HCT116 (cell line): Measurements from ENCODE around the gene HCLS1. TPM values are rescaled to one million over a fixed set of nuclear protein-coding genes. Genes with fewer than 3 reads are reported as not detected.

Experiments used
- ATAC-seq: fragments of 200-7000 bp; cut with Tn5 transposase; 2 replicates; pipeline ENCODE4 v1.9.1; 2020; ENCODE audit warnings: mild to moderate bottlenecking, moderate library complexity
- BruUV-seq: library from RNA; stranded (reverse); fragments of 400-500 nt; replicated peaks from 2 replicates; lab custom pipeline; 2021; lab: Mats Ljungman, UMichigan
- CTCF ChIA-PET: fragments of 300-600 bp; sonication (Branson Sonifier 250); formaldehyde crosslinking; loops from one replicate; lab custom pipeline; 2021; ENCODE audit warnings: antibody characterized with exemption; lab: Charles Lee
- POLR2A ChIA-PET: fragments of 300-600, 350-600 bp; sonication (Branson Sonifier 250); formaldehyde crosslinking; loops from one replicate; lab custom pipeline; 2021; ENCODE audit warnings: antibody characterized with exemption; lab: Charles Lee
- RAD21 ChIA-PET, 2 experiments: fragments of 300-600 bp; sonication (Branson Sonifier 250); formaldehyde crosslinking; loops; one replicate each; lab custom pipeline; 2023; ENCODE audit warnings: low total read pairs in 2 of 2; ENCODE audit not compliant: uncharacterized antibody in 2 of 2, unreplicated experiment in 2 of 2, low non-redundant PET in 1 of 2; lab: Charles Lee
- DNase-seq: peaks from one replicate; pipeline ENCODE4 v3.0.0-alpha.2; 2010; ENCODE audit warnings: low read depth, low spot score
- H2AFZ ChIP-seq: fragments of 200-600 bp; shearing (Covaris generic), sonication (generic); 2 replicates; pipeline ENCODE4 v1.6.1; 2017; ENCODE audit warnings: low read depth, mixed run types, mixed read lengths, antibody characterized with exemption, low read length; ENCODE audit not compliant: poor library complexity, severe bottlenecking
- H3K27ac ChIP-seq: 2 replicates; pipeline ENCODE4 v1.5.1; 2012; ENCODE audit warnings: low read depth, low read length
- H3K27me3 ChIP-seq: fragments of 200-600 bp; sonication (generic); 2 replicates; pipeline ENCODE4 v1.6.1; 2016; ENCODE audit warnings: mixed run types, low read length, mixed read lengths; ENCODE audit not compliant: insufficient read depth
- H3K36me3 ChIP-seq, 2 experiments: fragments of 200-500 bp in 1 of 2; fragments of 200-600 bp in 1 of 2; sonication (Bioruptor generic) in 1 of 2; sonication (generic) in 1 of 2; 2 replicates each; pipeline versions ENCODE4 v1.5.1 to v1.6.1; 2014 to 2016; ENCODE audit warnings: low read length in 2 of 2, inconsistent platforms in 1 of 2, mixed read lengths in 1 of 2, mixed run types in 1 of 2; ENCODE audit not compliant: insufficient read depth in 2 of 2, control insufficient read depth in 1 of 2
- H3K4me1 ChIP-seq, 2 experiments: fragments of 200-600 bp in 1 of 2; sonication (generic) in 1 of 2; 2 replicates each; pipeline versions ENCODE4 v1.5.1 to v1.6.1; 2012 to 2017; ENCODE audit warnings: low read length in 2 of 2, inconsistent platforms in 1 of 2, mild to moderate bottlenecking in 1 of 2, mixed read lengths in 1 of 2, mixed run types in 1 of 2, moderate library complexity in 1 of 2; ENCODE audit not compliant: insufficient read depth in 2 of 2, control insufficient read depth in 1 of 2
- H3K4me2 ChIP-seq: fragments of 200-600 bp; sonication (generic); 2 replicates; pipeline ENCODE4 v1.6.1; 2017; ENCODE audit warnings: mixed run types, low read length, mixed read lengths
- H3K4me3 ChIP-seq, 2 experiments: fragments of 200-600 bp in 1 of 2; sonication (generic) in 1 of 2; replicated peaks in 1 of 2; 2 replicates each; pipeline ENCODE4 v1.5.1; 2011 to 2016; ENCODE audit warnings: low read length in 2 of 2, control low read depth in 1 of 2, low read depth in 1 of 2, mild to moderate bottlenecking in 1 of 2, mixed read lengths in 1 of 2, mixed run types in 1 of 2
- H3K79me2 ChIP-seq: fragments of 200-600 bp; sonication (generic); 2 replicates; pipeline ENCODE4 v1.6.1; 2017; ENCODE audit warnings: mild to moderate bottlenecking, mixed run types, low read length, moderate library complexity, mixed read lengths; ENCODE audit not compliant: insufficient read depth
- H3K9ac ChIP-seq: fragments of 200-600 bp; sonication (generic); 2 replicates; pipeline ENCODE4 v1.6.1; 2016; ENCODE audit warnings: low read length, mixed read lengths
- H3K9me2 ChIP-seq: fragments of 200-600 bp; sonication (generic), shearing (Covaris generic); 2 replicates; pipeline ENCODE4 v1.6.1; 2017; ENCODE audit warnings: mixed run types, mild to moderate bottlenecking, moderate library complexity; ENCODE audit not compliant: insufficient read depth
- H3K9me3 ChIP-seq, 2 experiments: fragments of 200-500 bp in 1 of 2; fragments of 200-600 bp in 1 of 2; sonication (Bioruptor generic) in 1 of 2; sonication (generic) in 1 of 2; 2 replicates each; pipeline ENCODE4 v1.6.1; 2014 to 2017; ENCODE audit warnings: low read length in 2 of 2, mixed read lengths in 2 of 2, inconsistent platforms in 1 of 2, low read depth in 1 of 2, mild to moderate bottlenecking in 1 of 2, mixed run types in 1 of 2, moderate library complexity in 1 of 2; ENCODE audit not compliant: control insufficient read depth in 1 of 2, insufficient read depth in 1 of 2
- H4K20me1 ChIP-seq: fragments of 200-600 bp; sonication (generic), shearing (Covaris generic); 2 replicates; pipeline ENCODE4 v1.6.1; 2017; ENCODE audit warnings: mixed run types, mild to moderate bottlenecking, moderate library complexity; ENCODE audit not compliant: insufficient read depth
- ATF3 ChIP-seq: IDR thresholded peaks from 2 replicates; pipeline ENCODE4 v1.6.1; 2012
- CEBPB ChIP-seq: IDR thresholded peaks from 2 replicates; pipeline ENCODE4 v1.6.1; 2012; ENCODE audit warnings: low read depth
- EGR1 ChIP-seq: IDR thresholded peaks from 2 replicates; pipeline ENCODE4 v1.6.1; 2012; ENCODE audit warnings: low read depth
- ELF1 ChIP-seq: IDR thresholded peaks from 2 replicates; pipeline ENCODE4 v1.6.1; 2012; ENCODE audit warnings: low read depth, borderline replicate concordance
- EZH2 ChIP-seq: fragments of 200-600 bp; sonication (generic); IDR thresholded peaks from 2 replicates; pipeline ENCODE4 v1.6.1; 2017; ENCODE audit warnings: antibody characterized with exemption, mixed run types
- FOSL1 ChIP-seq: IDR thresholded peaks from 2 replicates; pipeline ENCODE4 v1.6.1; 2012; ENCODE audit warnings: low read depth
- JUND ChIP-seq: IDR thresholded peaks from 2 replicates; pipeline ENCODE4 v1.6.1; 2012
- MAX ChIP-seq: IDR thresholded peaks from 2 replicates; pipeline ENCODE4 v1.6.1; 2012
- POLR2A ChIP-seq: IDR thresholded peaks from 2 replicates; pipeline ENCODE4 v1.7.0; 2011; ENCODE audit warnings: borderline replicate concordance; ENCODE audit not compliant: insufficient read depth, insufficient read length; ENCODE audit errors: extremely low read depth
- POLR2AphosphoS5 ChIP-seq: IDR thresholded peaks from 2 replicates; pipeline ENCODE4 v1.6.1; 2011; ENCODE audit warnings: mild to moderate bottlenecking, low read depth, low read length, moderate library complexity
- REST ChIP-seq: IDR thresholded peaks from 2 replicates; pipeline ENCODE4 v1.6.1; 2012; ENCODE audit warnings: low read depth
- SP1 ChIP-seq: IDR thresholded peaks from 2 replicates; pipeline ENCODE4 v1.6.1; 2012; ENCODE audit warnings: low read depth
- SRF ChIP-seq: IDR thresholded peaks from 2 replicates; pipeline ENCODE4 v1.6.1; 2012; ENCODE audit warnings: low read depth
- TCF7L2 ChIP-seq: IDR thresholded peaks from 2 replicates; pipeline ENCODE4 v1.7.0; 2011; ENCODE audit warnings: borderline replicate concordance, inconsistent platforms; ENCODE audit not compliant: insufficient read depth, insufficient read length; ENCODE audit errors: extremely low read depth
- YY1 ChIP-seq: IDR thresholded peaks from 2 replicates; pipeline ENCODE4 v1.6.1; 2011; ENCODE audit warnings: low read length, low read depth, moderate library complexity, mild to moderate bottlenecking; ENCODE audit not compliant: insufficient replicate concordance; ENCODE audit errors: extremely low read depth
- ZBTB33 ChIP-seq: IDR thresholded peaks from 2 replicates; pipeline ENCODE4 v1.6.1; 2011; ENCODE audit warnings: mild to moderate bottlenecking, low read length, moderate library complexity; ENCODE audit not compliant: insufficient replicate concordance; ENCODE audit errors: extremely low read depth
- ZFX ChIP-seq: fragments of 450-650 bp; IDR thresholded peaks from 2 replicates; pipeline ENCODE4 v1.6.1; 2017
- ZNF274 ChIP-seq: fragments of 200-500 bp; sonication (Bioruptor generic); IDR thresholded peaks from 2 replicates; pipeline ENCODE4 v1.6.1; 2014; ENCODE audit warnings: mild to moderate bottlenecking, low read depth, low read length, inconsistent platforms
- intact Hi-C: fragments of 100-400 bp; cut with micrococcal nuclease; formaldehyde crosslinking; loops from 2 replicates; pipeline ENCODE4 v1.10.0; 2022
- total RNA-seq: library from RNA; stranded (reverse); gene quantifications from one replicate; pipeline ENCODE4 v1.2.1, GENCODE V29; 2021; ENCODE audit not compliant: unreplicated experiment

Gene HCLS1
- total RNA-seq, 1 experiment from 2014 or later: 1.6 TPM

GRCh38 chr3:121662742-121663141, 2.0 kb upstream of the HCLS1 start:
- CTCF ChIA-PET: no interaction called here
- RAD21 ChIA-PET: no interaction called here
- Histone ChIP-seq H3K27ac (no peak overlapping the region), H3K4me2 (no peak overlapping the region), H3K9me2 (no peaks in the 10 kb centered on the region), H3K79me2 (no peaks in the 10 kb centered on the region), H2AFZ (no peak overlapping the region), H3K36me3 (peaks cover 6 to 22% of the 10 kb centered on the region in 2 experiments), H4K20me1 (no peaks in the 10 kb centered on the region), H3K9ac (no peak overlapping the region), H3K27me3 (no peaks in the 10 kb centered on the region), H3K9me3 (no peaks in the 10 kb centered on the region), H3K4me1 (no peaks in the 10 kb centered on the region), H3K4me3 (no peak overlapping the region)
- intact Hi-C loops: no loop called here
- no peak for DNase-seq
- no TSS peak for BruUV-seq
- POLR2A ChIA-PET: no interaction called here
- TF ChIP-seq TCF7L2 (no peak), REST (no peak), POLR2AphosphoS5 (no peak), ATF3 (no peak), MAX (no peak), CEBPB (no peak), EGR1 (no peak), SRF (no peak), YY1 (no peak), JUND (no peak), ZBTB33 (no peak), EZH2 (no peak), ZNF274 (no peak), POLR2A (no peak), ZFX (no peak), SP1 (no peak), FOSL1 (no peak), ELF1 (no peak)
- ATAC-seq: no peak
